WTC11 (cell line): ENCODE measurements around the gene CEP152.

Source experiments
- AFF4 ChIP-seq: sonication (generic); formaldehyde crosslinking; IDR thresholded peaks from 2 replicates; pipeline ENCODE4 v1.8.1; 2023; ENCODE audit warnings: mild to moderate bottlenecking, missing genetic modification reagents, borderline replicate concordance
- ATF3 ChIP-seq: sonication (generic); formaldehyde crosslinking; conservative IDR thresholded peaks from 2 replicates; pipeline ENCODE4 v1.8.1; 2022; ENCODE audit warnings: mild to moderate bottlenecking, missing genetic modification reagents
- CDX4 ChIP-seq: fragments of 250-450 bp; sonication (Bioruptor Pico); IDR thresholded peaks from 2 replicates; pipeline ENCODE4 v1.9.0; 2021; ENCODE audit warnings: moderate library complexity, mild to moderate bottlenecking, inconsistent platforms, borderline replicate concordance
- CREB1 ChIP-seq: sonication (generic); formaldehyde crosslinking; IDR thresholded peaks from 2 replicates; pipeline ENCODE4 v1.8.0; 2023; ENCODE audit warnings: mild to moderate bottlenecking, missing genetic modification reagents
- ELF4 ChIP-seq: sonication (generic); formaldehyde crosslinking; IDR thresholded peaks from 2 replicates; pipeline ENCODE4 v1.8.1; 2022; ENCODE audit warnings: low read depth, mild to moderate bottlenecking, moderate library complexity, missing genetic modification reagents
- EMX1 ChIP-seq: fragments of 250-450 bp; sonication (Bioruptor Pico); IDR thresholded peaks from 2 replicates; pipeline ENCODE4 v1.8.0; 2021; ENCODE audit warnings: mild to moderate bottlenecking
- MAX ChIP-seq: sonication (generic); formaldehyde crosslinking; IDR thresholded peaks from 2 replicates; pipeline ENCODE4 v1.8.0; 2022; ENCODE audit warnings: mild to moderate bottlenecking, missing genetic modification reagents
- MXD4 ChIP-seq: fragments of 250-450 bp; sonication (Bioruptor Pico); IDR thresholded peaks from 2 replicates; pipeline ENCODE4 v1.8.0; 2021; ENCODE audit warnings: mild to moderate bottlenecking, moderate library complexity, borderline replicate concordance
- USF2 ChIP-seq: sonication (generic); formaldehyde crosslinking; IDR thresholded peaks from 2 replicates; pipeline ENCODE4 v1.8.1; 2023; ENCODE audit warnings: mild to moderate bottlenecking, missing genetic modification reagents, moderate library complexity
- ZBTB21 ChIP-seq: sonication (generic); formaldehyde crosslinking; IDR thresholded peaks from 2 replicates; pipeline ENCODE4 v1.8.1; 2023; ENCODE audit warnings: mild to moderate bottlenecking, missing genetic modification reagents, borderline replicate concordance
- TF ChIP-seq, protein P1 (sequence below): fragments of 200-600 bp; IDR thresholded peaks from 2 replicates; pipeline ENCODE4 v1.8.0; 2022; ENCODE audit warnings: antibody characterized with exemption
- TF ChIP-seq, protein P2 (sequence below): fragments of 250-450 bp; sonication (Bioruptor Pico); IDR thresholded peaks from 2 replicates; pipeline ENCODE4 v2.1.2; 2022; ENCODE audit warnings: mild to moderate bottlenecking, moderate library complexity
- TF ChIP-seq, protein P3 (sequence below): sonication (generic); formaldehyde crosslinking; IDR thresholded peaks from 2 replicates; pipeline ENCODE4 v1.8.1; 2023; ENCODE audit warnings: mild to moderate bottlenecking, moderate library complexity, missing genetic modification reagents
- TF ChIP-seq, protein P4 (sequence below): fragments of 250-450 bp; sonication (Bioruptor Pico); IDR thresholded peaks from 2 replicates; pipeline ENCODE4 v1.9.0; 2021; ENCODE audit warnings: mild to moderate bottlenecking, borderline replicate concordance

GRCh38 chr15:48814286-48814685, 3.4 kb upstream of the CEP152 start:
- TF ChIP-seq, protein P1, sequence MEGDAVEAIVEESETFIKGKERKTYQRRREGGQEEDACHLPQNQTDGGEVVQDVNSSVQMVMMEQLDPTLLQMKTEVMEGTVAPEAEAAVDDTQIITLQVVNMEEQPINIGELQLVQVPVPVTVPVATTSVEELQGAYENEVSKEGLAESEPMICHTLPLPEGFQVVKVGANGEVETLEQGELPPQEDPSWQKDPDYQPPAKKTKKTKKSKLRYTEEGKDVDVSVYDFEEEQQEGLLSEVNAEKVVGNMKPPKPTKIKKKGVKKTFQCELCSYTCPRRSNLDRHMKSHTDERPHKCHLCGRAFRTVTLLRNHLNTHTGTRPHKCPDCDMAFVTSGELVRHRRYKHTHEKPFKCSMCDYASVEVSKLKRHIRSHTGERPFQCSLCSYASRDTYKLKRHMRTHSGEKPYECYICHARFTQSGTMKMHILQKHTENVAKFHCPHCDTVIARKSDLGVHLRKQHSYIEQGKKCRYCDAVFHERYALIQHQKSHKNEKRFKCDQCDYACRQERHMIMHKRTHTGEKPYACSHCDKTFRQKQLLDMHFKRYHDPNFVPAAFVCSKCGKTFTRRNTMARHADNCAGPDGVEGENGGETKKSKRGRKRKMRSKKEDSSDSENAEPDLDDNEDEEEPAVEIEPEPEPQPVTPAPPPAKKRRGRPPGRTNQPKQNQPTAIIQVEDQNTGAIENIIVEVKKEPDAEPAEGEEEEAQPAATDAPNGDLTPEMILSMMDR = no peak
- TF ChIP-seq ELF4 (CRISPR knock-in tag) (no peak), ZBTB21 (CRISPR knock-in tag) (no peak), USF2 (CRISPR knock-in tag) (no peak), ATF3 (CRISPR knock-in tag) (no peak), MAX (no peak), MXD4 (CRISPR knock-in tag) (no peak), CDX4 (CRISPR knock-in tag) (no peak), CREB1 (no peak), AFF4 (CRISPR knock-in tag) (no peak), EMX1 (CRISPR knock-in tag) (no peak)
- TF ChIP-seq, protein P2, sequence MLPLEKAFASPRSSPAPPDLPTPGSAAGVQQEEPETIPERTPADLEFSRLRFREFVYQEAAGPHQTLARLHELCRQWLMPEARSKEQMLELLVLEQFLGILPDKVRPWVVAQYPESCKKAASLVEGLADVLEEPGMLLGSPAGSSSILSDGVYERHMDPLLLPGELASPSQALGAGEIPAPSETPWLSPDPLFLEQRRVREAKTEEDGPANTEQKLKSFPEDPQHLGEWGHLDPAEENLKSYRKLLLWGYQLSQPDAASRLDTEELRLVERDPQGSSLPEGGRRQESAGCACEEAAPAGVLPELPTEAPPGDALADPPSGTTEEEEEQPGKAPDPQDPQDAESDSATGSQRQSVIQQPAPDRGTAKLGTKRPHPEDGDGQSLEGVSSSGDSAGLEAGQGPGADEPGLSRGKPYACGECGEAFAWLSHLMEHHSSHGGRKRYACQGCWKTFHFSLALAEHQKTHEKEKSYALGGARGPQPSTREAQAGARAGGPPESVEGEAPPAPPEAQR = no peak
- TF ChIP-seq, protein P3, sequence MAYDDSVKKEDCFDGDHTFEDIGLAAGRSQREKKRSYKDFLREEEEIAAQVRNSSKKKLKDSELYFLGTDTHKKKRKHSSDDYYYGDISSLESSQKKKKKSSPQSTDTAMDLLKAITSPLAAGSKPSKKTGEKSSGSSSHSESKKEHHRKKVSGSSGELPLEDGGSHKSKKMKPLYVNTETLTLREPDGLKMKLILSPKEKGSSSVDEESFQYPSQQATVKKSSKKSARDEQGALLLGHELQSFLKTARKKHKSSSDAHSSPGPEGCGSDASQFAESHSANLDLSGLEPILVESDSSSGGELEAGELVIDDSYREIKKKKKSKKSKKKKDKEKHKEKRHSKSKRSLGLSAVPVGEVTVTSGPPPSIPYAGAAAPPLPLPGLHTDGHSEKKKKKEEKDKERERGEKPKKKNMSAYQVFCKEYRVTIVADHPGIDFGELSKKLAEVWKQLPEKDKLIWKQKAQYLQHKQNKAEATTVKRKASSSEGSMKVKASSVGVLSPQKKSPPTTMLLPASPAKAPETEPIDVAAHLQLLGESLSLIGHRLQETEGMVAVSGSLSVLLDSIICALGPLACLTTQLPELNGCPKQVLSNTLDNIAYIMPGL (CRISPR knock-in tag) = no peak
- TF ChIP-seq, protein P4, sequence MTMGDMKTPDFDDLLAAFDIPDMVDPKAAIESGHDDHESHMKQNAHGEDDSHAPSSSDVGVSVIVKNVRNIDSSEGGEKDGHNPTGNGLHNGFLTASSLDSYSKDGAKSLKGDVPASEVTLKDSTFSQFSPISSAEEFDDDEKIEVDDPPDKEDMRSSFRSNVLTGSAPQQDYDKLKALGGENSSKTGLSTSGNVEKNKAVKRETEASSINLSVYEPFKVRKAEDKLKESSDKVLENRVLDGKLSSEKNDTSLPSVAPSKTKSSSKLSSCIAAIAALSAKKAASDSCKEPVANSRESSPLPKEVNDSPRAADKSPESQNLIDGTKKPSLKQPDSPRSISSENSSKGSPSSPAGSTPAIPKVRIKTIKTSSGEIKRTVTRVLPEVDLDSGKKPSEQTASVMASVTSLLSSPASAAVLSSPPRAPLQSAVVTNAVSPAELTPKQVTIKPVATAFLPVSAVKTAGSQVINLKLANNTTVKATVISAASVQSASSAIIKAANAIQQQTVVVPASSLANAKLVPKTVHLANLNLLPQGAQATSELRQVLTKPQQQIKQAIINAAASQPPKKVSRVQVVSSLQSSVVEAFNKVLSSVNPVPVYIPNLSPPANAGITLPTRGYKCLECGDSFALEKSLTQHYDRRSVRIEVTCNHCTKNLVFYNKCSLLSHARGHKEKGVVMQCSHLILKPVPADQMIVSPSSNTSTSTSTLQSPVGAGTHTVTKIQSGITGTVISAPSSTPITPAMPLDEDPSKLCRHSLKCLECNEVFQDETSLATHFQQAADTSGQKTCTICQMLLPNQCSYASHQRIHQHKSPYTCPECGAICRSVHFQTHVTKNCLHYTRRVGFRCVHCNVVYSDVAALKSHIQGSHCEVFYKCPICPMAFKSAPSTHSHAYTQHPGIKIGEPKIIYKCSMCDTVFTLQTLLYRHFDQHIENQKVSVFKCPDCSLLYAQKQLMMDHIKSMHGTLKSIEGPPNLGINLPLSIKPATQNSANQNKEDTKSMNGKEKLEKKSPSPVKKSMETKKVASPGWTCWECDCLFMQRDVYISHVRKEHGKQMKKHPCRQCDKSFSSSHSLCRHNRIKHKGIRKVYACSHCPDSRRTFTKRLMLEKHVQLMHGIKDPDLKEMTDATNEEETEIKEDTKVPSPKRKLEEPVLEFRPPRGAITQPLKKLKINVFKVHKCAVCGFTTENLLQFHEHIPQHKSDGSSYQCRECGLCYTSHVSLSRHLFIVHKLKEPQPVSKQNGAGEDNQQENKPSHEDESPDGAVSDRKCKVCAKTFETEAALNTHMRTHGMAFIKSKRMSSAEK (CRISPR knock-in tag) = no peak
